Measurements from ENCODE around the gene RMDN3. TPM values are rescaled to one million over a fixed set of nuclear protein-coding genes. Genes with fewer than 3 reads are reported as not detected.

Gene RMDN3
- total RNA-seq, 1 donor from 2014 or later = 25.5 TPM

GRCh38 chr15:40695469-40695890, 59.6 kb downstream of the RMDN3 start:
- peak; percentile 12 for DNase-seq (ENCODE audit: low read depth)

- peak; percentile 96 for DNase-seq (ENCODE audit: low read depth)
Observed at GRCh38 chr15:40694688-40695468, 60.2 kb downstream of the RMDN3 start, which contains the start of gene RAD51. Gene RAD51 (plus strand): TSS chr15:40695174. CDS start chr15:40698759, 3,585 bp downstream.

GRCh38 chr15:40693904-40694687, 61.0 kb downstream of the RMDN3 start:
- DNase-seq (ENCODE audit: low read depth) = no peak

- DNase-seq (ENCODE audit: low read depth) = no peak
Observed at GRCh38 chr15:40691737-40692136, 63.3 kb downstream of the RMDN3 start.

GRCh38 chr15:40688932-40689799, 65.9 kb downstream of the RMDN3 start:
- DNase-seq (ENCODE audit: low read depth) = peak; percentile 71

Other genes with a start within 250 kb of the RMDN3 start
- gene CCDC32, start 190.2 kb downstream of the RMDN3 start, total RNA-seq = 10.4 and 11.4 TPM in 2 replicates
- gene RPUSD2, start 186.0 kb downstream of the RMDN3 start, total RNA-seq = 5.9 and 11.7 TPM in 2 replicates
- 0.99 and 3.0 TPM in 2 replicates for gene KNL1, start 161.0 kb downstream of the RMDN3 start, total RNA-seq
- gene RAD51, start 60.1 kb downstream of the RMDN3 start, total RNA-seq = 0.94 and 2.3 TPM in 2 replicates
- 5.5 and 8.0 TPM in 2 replicates for gene GCHFR, start 8.8 kb upstream of the RMDN3 start, total RNA-seq
- gene C15orf62, start 14.7 kb upstream of the RMDN3 start, total RNA-seq = not detected in 2 replicates
- 24.3 and 24.4 TPM in 2 replicates for gene ZFYVE19, start 51.8 kb upstream of the RMDN3 start, total RNA-seq
- 17.9 and 51.4 TPM in 2 replicates for gene DNAJC17, start 52.2 kb upstream of the RMDN3 start, total RNA-seq
- gene PPP1R14D, start 73.5 kb upstream of the RMDN3 start, total RNA-seq = not detected in 2 replicates
- gene SPINT1, start 88.8 kb upstream of the RMDN3 start, total RNA-seq = not detected in 2 replicates
- gene RHOV, start 119.0 kb upstream of the RMDN3 start, total RNA-seq = 0.10 TPM in 1 of 2 replicates, not detected in the other
- 34.4 and 43.3 TPM in 2 replicates for gene VPS18, start 139.2 kb upstream of the RMDN3 start, total RNA-seq
- 0.13 TPM in 1 of 2 replicates, not detected in the other for gene DLL4, start 174.1 kb upstream of the RMDN3 start, total RNA-seq
- gene CHAC1, start 198.2 kb upstream of the RMDN3 start, total RNA-seq = 5.5 and 10.4 TPM in 2 replicates